Common myeloid progenitor, CD34-positive (primary cell): ENCODE measurements around the gene CTBP2.
A peak's percentile ranks its signal among the peaks of the same experiment; 100 is the strongest.

Source experiments
- CTCF ChIA-PET: fragments of 350-600 bp; sonication (Branson Sonifier 250); formaldehyde crosslinking; loops from one replicate; lab custom pipeline; 2021; ENCODE audit warnings: antibody characterized with exemption; lab: Charles Lee
- POLR2A ChIA-PET: fragments of 350-600 bp; sonication (Branson Sonifier 250); formaldehyde crosslinking; loops from one replicate; lab custom pipeline; 2021; ENCODE audit warnings: antibody characterized with exemption; lab: Charles Lee
- DNase-seq, 3 donors: peaks; one replicate each; pipeline versions ENCODE4 v3.0.0 to v3.0.0-alpha.2; 2013
- H3K27ac ChIP-seq, 2 experiments: 1 replicate in 1 of 2; 2 replicates in 1 of 2; pipeline ENCODE4 v1.7.0; 2013; ENCODE audit warnings: inconsistent platforms in 2 of 2, low read length in 2 of 2, mild to moderate bottlenecking in 2 of 2, low read depth in 1 of 2, moderate library complexity in 1 of 2; ENCODE audit not compliant: severe bottlenecking in 2 of 2, insufficient read depth in 1 of 2, poor library complexity in 1 of 2
- H3K27me3 ChIP-seq, 5 experiments: replicated peaks in 2 of 5; 1 replicate in 3 of 5; 2 replicates in 2 of 5; pipeline versions ENCODE4 v1.6.1 to v1.7.0; 2013; ENCODE audit warnings: low read length in 4 of 5, mild to moderate bottlenecking in 2 of 5, moderate library complexity in 2 of 5, inconsistent platforms in 1 of 5; ENCODE audit not compliant: insufficient read depth in 5 of 5, control insufficient read depth in 4 of 5
- H3K36me3 ChIP-seq, 4 experiments: 1 replicate in 2 of 4; 2 replicates in 2 of 4; pipeline versions ENCODE4 v1.6.1 to v1.7.0; 2013; ENCODE audit warnings: low read length in 3 of 4, control low read depth in 1 of 4, mild to moderate bottlenecking in 1 of 4; ENCODE audit not compliant: control insufficient read depth in 4 of 4, insufficient read depth in 4 of 4
- H3K4me1 ChIP-seq, 4 experiments: 1 replicate in 3 of 4; 2 replicates in 1 of 4; pipeline versions ENCODE4 v1.6.1 to v1.7.1; 2013; ENCODE audit warnings: low read length in 3 of 4, mild to moderate bottlenecking in 3 of 4, control low read depth in 1 of 4, inconsistent platforms in 1 of 4, moderate library complexity in 1 of 4; ENCODE audit not compliant: control insufficient read depth in 4 of 4, insufficient read depth in 4 of 4; ENCODE audit errors: control extremely low read depth in 1 of 4
- H3K4me3 ChIP-seq, 7 experiments: 1 replicate in 4 of 7; 2 replicates in 3 of 7; pipeline versions ENCODE4 v1.5.1 to v1.7.0; 2013; ENCODE audit warnings: mild to moderate bottlenecking in 7 of 7, low read length in 6 of 7, moderate library complexity in 6 of 7, inconsistent platforms in 2 of 7, low read depth in 2 of 7, control low read depth in 1 of 7; ENCODE audit not compliant: insufficient read depth in 4 of 7, control insufficient read depth in 1 of 7; ENCODE audit errors: extremely low read depth in 1 of 7
- H3K9me3 ChIP-seq, 5 experiments: 1 replicate in 4 of 5; 2 replicates in 1 of 5; pipeline versions ENCODE4 v1.6.1 to v1.7.1; 2013; ENCODE audit warnings: low read length in 4 of 5, mild to moderate bottlenecking in 2 of 5, inconsistent platforms in 1 of 5, low read depth in 1 of 5, moderate library complexity in 1 of 5; ENCODE audit not compliant: control insufficient read depth in 4 of 5, insufficient read depth in 2 of 5; ENCODE audit errors: control extremely low read depth in 1 of 5
- WGBS: methylation state at CpG from one replicate; pipeline ENCODE4 v1.1.5; 2013; ENCODE audit not compliant: insufficient coverage; 5-methylcytosine and 5-hydroxymethylcytosine counted together

Gene CTBP2

DNA sequence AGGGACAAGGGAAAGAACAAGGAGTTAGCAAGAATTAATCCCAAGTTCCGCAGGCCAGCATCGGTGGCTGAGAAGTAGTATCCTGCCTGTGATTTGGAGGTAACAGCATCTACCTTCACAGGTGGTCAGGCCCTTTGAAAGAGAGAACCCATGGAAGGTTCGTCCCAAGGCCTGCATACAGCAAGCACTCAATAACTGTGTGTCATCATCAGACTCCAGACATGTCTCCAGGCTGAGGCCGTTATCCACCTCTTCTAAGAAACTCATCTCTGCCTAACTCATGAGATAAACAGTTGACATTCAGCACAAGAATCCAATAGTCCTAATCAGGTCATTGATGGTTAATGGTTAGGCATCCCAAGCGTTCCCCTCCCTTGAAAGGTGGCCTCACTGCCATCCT is 45.0 kb downstream of the CTBP2 start:
- Histone ChIP-seq H3K27me3 (no peaks in the 10 kb centered on the region), H3K4me1 (no peaks in the 10 kb centered on the region), H3K27ac (no peak overlapping the region), H3K9me3 (no peaks in the 10 kb centered on the region), H3K4me3 (no peak overlapping the region), H3K36me3 (peaks cover 0 to 10% (median 4%) of the 10 kb centered on the region in 4 experiments)
- DNase-seq, result no peak
- ChIA-PET CTCF (no interaction called here), POLR2A (no interaction called here)
- 94% methylated on average over 5 of the region's 5 CpGs for WGBS

DNA sequence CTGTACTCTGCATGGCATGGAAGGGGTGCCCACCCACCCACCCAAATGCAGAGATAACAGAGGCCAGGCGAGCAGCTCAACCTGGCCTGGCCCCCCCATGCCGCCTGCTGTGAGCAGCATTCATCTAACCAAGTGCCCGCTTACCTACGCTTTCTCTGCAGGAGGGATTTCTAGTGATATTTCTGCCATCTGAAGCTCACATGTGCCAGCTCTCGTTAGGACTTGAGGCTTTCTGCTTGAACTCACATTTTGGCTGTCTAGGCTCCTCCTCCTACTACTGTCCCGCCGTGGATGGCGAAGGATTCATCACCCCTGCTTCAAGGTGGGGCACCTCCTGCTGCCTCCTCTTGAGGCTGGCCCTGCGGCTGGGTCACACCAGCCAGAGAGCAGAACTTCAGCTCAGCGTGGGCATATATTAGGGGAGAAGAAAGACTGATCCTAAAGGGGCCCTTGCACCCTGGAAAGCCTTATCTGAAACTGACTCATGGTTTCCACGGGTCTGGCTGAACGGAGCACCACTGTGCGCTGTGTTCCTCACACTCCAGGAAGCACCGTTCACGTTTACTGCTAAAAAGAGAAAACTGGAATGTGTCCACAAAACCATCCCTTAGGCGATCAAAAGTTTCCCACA is 45.5 kb downstream of the CTBP2 start:
- POLR2A ChIA-PET, result no interaction called here
- CTCF ChIA-PET, result interaction anchor here (1.1 kb wide), 1 partner anchor 54 kb away, joined by 3 read pairs; no protein-coding TSS in a partner anchor
- no peak for DNase-seq
- Histone ChIP-seq H3K4me3 (no peak overlapping the region), H3K4me1 (no peaks in the 10 kb centered on the region), H3K9me3 (no peaks in the 10 kb centered on the region), H3K27ac (no peak overlapping the region), H3K36me3 (peaks cover 0 to 12% (median 8%) of the 10 kb centered on the region in 4 experiments), H3K27me3 (no peaks in the 10 kb centered on the region)
- 94% methylated on average over 15 of the region's 16 CpGs for WGBS

DNA sequence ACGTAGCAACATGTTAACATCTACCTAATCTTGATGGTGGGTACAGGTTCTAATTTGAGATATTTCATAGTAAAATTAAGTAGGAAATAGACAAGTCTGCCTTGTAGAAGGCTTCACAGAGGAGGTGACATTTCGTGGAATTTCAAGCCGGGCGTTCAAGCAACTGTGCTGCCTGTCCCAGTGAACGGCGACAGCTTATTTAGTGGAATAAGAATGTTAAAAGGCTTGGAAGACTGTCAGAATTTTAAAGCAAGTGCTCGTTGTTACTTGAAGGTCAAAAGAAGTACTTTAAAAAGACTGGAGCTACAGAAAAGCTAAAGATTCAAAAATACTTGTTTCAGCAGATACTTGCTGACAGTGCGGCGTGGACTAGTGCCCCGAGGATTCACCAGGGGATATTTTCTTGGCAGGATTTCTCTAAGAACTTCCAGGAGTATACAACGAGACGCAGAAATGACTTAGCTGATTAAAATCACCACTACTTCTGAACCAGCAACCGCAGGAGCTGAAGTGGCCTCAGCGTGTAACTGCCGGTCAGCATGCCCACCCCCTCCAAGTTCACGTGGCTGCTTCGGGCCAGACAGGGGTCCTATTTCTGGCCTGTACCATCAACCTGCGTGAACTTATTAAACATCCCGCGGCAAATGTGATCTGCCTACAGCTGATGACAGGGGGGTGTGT is 46.5 kb downstream of the CTBP2 start:
- Histone ChIP-seq H3K27me3 (no peaks in the 10 kb centered on the region), H3K9me3 (peaks cover 0 to 3% (median 0%) of the 10 kb centered on the region in 5 experiments), H3K36me3 (peaks cover 3 to 22% (median 14%) of the 10 kb centered on the region in 4 experiments), H3K4me1 (no peaks in the 10 kb centered on the region), H3K27ac (peak overlapping the region in 1 of 2 experiments; percentile 12), H3K4me3 (no peak overlapping the region)
- DNase-seq, result no peak
- CTCF ChIA-PET, result interaction anchor here (1.1 kb wide), 1 partner anchor 53 kb away, joined by 3 read pairs; no protein-coding TSS in a partner anchor
- POLR2A ChIA-PET, result interaction anchor here (0.6 kb wide), 1 partner anchor 13 kb away, joined by 3 read pairs; no protein-coding TSS in a partner anchor
- 95% methylated on average over 16 of the region's 20 CpGs for WGBS

DNA sequence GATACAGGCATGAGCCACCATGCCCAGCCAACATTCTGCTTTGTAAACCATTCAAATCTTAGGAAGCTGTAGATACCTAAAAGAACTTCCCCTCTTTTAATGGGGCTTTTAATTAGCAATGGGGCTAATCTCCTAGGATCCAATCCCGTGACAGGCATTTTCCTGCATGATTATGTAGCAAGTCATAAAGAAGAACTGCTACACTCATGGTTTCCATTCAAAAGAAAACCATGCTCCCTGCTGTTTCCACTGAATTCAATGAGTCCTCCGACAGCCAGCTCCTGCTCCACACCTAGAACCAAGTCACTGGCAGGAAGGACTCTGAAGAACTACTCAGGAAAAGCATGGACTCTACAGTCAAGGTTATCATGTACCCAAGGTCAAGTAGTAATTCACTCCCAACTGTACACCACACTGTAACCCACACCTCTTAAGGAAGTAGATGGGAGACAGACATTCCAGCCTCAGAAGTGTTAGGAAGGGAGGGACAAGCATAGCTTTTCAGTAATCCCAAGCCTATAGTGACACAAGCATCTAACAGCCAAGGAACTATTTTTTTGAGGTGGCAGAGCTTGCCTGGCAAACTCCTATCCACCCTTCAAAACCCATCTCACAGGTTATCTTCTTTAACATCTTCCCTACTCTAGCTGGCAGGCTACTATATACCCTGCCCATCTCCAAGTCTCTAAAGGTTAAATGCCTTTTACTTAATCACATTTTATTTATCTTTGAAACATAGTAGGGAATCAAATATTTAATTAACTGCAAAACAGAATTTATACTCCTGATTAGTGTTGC is 47.5 kb downstream of the CTBP2 start:
- H3K9me3 ChIP-seq, result peaks cover 0 to 6% (median 6%) of the 10 kb centered on the region in 5 experiments
- no peak for DNase-seq
- H3K27ac ChIP-seq, result no peak overlapping the region
- H3K4me1 ChIP-seq, result no peaks in the 10 kb centered on the region
- POLR2A ChIA-PET, result interaction anchor here (0.6 kb wide), 1 partner anchor 14 kb away, joined by 3 read pairs; no protein-coding TSS in a partner anchor
- no peaks in the 10 kb centered on the region for H3K27me3 ChIP-seq
- peaks cover 10 to 27% (median 23%) of the 10 kb centered on the region in 4 experiments for H3K36me3 ChIP-seq
- CTCF ChIA-PET, result interaction anchor here (1.2 kb wide), 1 partner anchor 70 kb away, joined by 3 read pairs; no protein-coding TSS in a partner anchor
- WGBS, result 94% methylated on average over 2 of the region's 2 CpGs
- no peak overlapping the region for H3K4me3 ChIP-seq

DNA sequence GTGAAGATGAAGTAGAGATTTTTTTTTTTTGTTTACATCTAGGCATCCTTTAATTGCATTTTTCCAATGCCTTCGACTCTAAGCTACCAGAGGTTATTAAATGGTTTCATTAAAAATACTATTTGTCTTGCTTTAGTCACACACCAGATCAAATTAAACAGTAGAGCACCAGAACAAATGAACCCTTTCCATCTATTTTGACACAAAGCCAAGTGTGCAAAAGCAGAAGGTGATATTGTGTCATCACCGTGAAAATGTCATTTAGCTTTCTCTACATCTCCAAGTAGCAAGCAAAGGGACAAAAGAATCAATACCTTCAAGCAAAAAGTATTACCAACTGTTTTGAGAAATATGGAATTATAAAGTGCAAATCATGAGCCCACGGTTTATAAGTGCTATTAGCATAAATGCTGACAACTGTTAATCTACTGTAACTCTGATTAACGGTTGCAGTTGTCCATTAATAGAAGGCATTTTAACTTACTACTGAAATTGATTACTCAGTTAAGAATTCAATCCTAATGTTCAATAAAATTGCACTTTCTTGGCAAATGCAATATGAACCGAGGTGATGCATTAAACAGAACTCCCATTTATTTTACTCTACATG is 49.1 kb downstream of the CTBP2 start:
- Histone ChIP-seq H3K4me1 (no peaks in the 10 kb centered on the region), H3K27me3 (no peaks in the 10 kb centered on the region), H3K27ac (no peak overlapping the region), H3K9me3 (peaks cover 0 to 8% (median 6%) of the 10 kb centered on the region in 5 experiments), H3K36me3 (peaks cover 15 to 43% (median 36%) of the 10 kb centered on the region in 4 experiments), H3K4me3 (no peak overlapping the region)
- ChIA-PET POLR2A (no interaction called here), CTCF (interaction anchor here (1.1 kb wide), 1 partner anchor 20 kb away, joined by 3 read pairs; no protein-coding TSS in a partner anchor)
- no peak for DNase-seq
- WGBS, result 100% methylated on average over 1 of the region's 5 CpGs

DNA sequence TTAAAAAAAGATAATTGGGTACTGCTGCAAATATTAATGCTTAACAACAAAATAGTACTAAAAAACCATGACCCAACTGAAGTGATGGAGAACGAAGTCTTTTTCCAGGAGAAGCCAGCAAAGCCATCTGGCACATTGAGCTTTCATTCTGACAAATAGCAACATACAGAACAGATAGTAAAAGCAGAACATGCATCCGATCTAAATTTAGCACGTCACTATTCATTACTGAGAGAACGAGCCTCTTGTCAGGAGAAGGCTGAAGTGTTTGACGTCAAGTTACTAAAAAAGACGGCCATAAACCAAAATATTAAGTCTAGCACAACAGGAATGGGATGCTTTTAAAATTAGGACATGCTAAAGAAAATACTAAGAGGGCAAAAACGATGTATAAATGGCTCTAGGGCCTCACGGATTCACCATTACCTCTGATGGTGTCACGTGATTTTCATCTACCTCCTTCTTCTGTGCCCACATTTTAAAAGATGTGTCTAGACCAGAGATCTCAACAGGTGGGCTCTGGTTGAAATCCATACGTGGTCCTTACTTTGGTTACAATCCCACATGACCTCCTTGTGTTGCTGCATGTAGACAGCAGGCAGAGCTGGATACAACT is 52.3 kb downstream of the CTBP2 start:
- Histone ChIP-seq H3K9me3 (peaks cover 0 to 8% (median 6%) of the 10 kb centered on the region in 5 experiments), H3K4me3 (no peak overlapping the region), H3K4me1 (peaks cover 0 to 4% (median under 1%) of the 10 kb centered on the region in 4 experiments), H3K27ac (no peak overlapping the region), H3K27me3 (no peaks in the 10 kb centered on the region), H3K36me3 (peaks cover 15 to 59% (median 37%) of the 10 kb centered on the region in 4 experiments)
- WGBS, result 99% methylated on average over 8 of the region's 10 CpGs
- no peak for DNase-seq
- POLR2A ChIA-PET, result no interaction called here
- CTCF ChIA-PET, result no interaction called here
